Stimulated activated CD4-positive, alpha-beta T cell treated with anti-CD3 and anti-CD28 coated beads, Interleukin-2, amount 100 ng/mL, for 4 hours (primary cell): ENCODE results near the gene LRRC7.

ENCODE experiments used
- DNase-seq: peaks from one replicate; pipeline ENCODE4 v3.0.0-alpha.2; 2020; ENCODE audit warnings: low read depth

LRRC7 gene

DNA sequence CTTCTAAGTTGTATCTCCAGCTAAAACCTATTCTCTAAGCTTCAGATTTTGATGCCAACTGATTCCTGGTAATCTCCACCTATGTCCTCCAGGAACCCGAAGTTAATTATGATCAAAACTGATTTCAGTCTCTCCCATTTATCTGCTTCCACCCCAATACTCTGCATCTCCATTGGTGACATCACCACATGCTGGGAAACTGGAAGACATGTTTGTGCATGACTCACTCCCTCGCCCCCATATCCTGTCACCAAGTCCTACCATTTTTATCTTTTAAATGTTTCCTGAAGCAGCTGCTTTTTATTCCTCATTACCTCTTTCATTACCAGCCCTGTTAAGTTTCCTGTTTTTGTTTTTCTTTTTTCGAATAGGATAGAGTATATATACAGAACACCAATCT is 409.2 kb downstream of the LRRC7 start:
- no peak for DNase-seq

DNA sequence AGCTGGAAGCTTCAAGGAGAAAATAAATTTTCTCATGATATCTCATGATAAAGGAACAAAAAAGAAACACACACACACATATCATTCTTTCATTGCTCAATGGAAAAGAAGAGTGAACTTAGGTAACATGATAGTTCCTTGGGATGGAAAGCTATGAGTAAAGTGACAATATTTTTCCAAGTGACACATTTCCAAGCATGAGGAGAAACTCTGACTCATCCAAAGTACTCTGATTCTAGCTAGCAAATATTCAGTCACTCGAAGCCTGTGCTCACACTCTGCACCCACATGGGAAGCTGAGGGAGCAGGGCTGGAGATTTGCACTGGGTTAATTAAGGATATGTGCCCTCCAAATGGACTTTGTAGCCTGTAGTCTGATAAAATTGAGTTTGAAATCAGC is 415.3 kb downstream of the LRRC7 start:
- no peak for DNase-seq

GRCh38 chr1:69985376-69985775 is 417.7 kb downstream of the LRRC7 start:
- DNase-seq: no peak

- no peak for DNase-seq
Measured at GRCh38 chr1:69985901-69986439, 418.2 kb downstream of the LRRC7 start.

- DNase-seq: no peak
Measured at GRCh38 chr1:69987881-69988280, 420.2 kb downstream of the LRRC7 start.

- DNase-seq: no peak
Measured at GRCh38 chr1:69991644-69992043, 423.9 kb downstream of the LRRC7 start.

DNA sequence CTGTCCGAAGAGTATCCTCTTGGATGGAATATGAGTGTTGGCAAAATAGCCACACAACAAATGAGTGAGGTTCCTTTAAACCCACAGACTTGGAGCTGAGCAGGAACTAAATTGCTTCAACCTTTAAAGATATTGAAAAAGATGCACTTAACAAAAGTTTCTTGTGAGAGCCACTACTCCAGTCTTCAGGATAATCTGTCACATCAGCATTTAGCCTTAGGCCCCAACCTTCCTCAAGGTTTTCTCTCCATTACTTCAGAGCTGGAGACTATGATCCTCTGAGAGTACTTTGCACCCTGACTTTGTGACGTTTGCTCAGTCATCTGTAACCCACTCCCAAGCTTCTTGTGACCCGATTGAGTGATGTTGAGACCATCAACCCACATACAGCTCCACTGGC is 424.9 kb downstream of the LRRC7 start:
- DNase-seq: no peak

GRCh38 chr1:69993810-69994209 is 426.1 kb downstream of the LRRC7 start:
- DNase-seq: no peak

DNA sequence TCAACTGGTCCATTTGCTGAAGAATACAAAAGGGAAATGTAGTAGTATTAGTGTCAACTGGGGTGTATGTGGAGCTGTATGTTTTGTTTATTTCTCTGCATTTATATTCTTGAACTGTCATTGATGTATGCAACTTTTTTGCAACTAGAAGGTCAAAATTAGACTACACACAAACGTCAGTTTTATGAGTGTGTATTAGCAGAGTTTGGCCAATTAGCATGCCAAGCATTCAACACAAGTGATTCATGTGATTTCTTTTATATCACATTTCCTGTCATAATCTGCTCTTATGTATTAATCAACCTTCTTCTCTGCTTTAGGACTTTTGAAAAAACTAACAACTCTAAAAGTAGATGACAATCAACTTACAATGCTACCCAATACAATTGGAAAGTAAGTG is 426.5 kb downstream of the LRRC7 start:
- DNase-seq: no peak

GRCh38 chr1:69998847-69999246 is 431.1 kb downstream of the LRRC7 start:
- no peak for DNase-seq

DNA sequence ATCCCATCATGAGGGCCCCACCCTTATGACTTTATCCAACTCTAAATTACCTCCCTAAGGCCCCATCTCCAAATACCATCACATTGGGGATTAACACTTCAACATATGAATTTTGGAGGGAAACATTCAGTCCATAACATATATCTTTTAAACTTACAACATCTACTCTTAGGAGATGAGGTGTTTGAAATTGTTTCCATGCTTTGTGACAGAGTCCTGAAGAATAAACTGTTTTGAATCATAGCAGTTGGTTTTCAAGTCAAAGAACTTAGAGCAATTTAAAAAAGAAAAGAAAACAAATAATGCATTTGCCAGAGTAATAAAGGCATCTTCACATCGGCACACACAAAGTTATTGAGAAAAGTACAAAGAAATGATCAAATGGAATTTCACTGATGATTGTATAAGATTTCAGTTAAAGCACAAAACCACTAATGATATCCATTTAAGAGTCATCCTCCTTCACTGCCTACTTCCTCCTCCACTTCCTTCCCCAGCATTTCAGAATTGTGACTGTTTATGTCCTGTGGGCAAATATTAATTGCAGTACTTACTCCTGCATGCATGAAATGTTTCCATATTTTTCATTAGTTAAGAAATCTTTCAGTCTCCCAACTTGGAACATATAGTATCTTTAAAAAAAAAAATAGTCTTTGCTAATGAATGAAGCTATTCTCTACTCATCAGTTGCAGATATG is 435.6 kb downstream of the LRRC7 start:
- no peak for DNase-seq

DNA sequence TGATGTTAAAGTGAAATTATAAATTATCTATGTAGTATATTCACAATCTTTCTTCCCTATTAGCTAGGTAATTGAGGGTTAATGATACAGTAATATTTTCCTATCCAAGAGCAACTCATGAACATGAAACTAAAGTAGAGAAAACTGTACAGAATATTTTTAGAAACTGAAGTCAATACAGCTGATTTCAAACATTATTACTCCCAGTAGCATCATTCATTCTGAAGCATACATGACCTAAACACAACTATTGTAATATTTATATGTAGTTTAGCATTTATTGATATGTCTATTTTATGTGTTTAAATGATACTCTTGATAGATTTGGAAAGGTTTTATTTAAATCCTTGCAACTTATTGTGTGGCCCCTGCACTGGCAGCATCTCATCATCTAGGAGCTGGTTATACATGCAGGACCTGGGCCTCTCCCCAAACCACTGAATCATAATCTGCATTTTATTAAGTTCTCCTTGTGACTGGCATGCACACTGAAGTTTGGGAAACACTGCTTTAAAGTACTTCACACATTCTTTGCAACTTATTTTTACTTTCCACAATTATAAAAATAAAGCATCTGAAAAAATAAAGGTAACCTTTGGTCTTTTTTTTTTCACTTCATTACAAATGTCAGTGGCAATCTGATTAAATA is 437.8 kb downstream of the LRRC7 start:
- DNase-seq: no peak

GRCh38 chr1:70008660-70009059 is 440.9 kb downstream of the LRRC7 start:
- DNase-seq: no peak

GRCh38 chr1:70017770-70018169 is 450.0 kb downstream of the LRRC7 start:
- no peak for DNase-seq

- DNase-seq: no peak
Measured at GRCh38 chr1:70024272-70024671, 456.6 kb downstream of the LRRC7 start.

DNA sequence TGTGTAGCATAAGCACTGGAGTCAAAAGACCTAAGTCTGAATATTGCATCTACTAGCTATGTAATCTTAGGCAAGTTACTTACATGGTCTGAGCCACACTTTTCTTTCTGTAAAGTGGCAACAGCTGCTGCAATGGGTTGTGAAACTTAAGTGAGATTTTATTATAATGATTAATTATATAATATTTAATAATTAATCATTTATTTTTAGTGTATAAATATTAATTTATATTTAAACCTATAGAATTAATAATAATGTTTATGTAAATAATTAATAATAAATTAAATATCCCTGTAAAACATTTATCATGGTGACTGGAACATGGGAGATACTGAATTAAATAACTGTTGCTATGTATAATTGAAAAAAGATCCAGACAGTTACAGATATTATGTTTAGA is 457.3 kb downstream of the LRRC7 start:
- DNase-seq: no peak

GRCh38 chr1:70025846-70026245 is 458.1 kb downstream of the LRRC7 start:
- DNase-seq: no peak

DNA sequence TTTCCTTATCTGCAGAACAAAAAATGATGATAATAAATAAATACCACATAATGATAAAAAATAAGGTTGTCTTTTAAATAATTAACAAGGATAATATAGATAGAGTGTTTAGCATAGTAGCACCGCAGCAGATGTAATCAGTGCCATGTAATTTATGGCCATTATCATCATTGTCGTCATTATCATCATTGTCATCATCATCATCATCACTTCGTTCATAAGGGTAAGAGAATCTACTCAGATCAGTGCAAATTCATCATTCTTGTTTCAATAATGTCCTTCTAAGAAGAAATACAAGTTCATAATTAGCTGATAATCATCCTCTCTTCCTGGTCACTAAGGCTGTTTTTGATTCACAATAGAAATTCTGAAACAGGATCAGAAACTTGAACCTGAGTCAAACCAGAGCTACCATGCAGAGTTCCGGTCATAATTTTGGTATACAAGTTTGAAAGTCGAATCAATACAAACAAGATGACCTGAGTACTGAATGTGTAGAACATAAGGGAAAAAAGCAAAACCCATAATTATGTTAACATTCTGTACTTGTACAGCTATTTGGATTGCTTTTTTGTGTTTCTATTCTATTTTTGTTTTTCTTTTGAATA is 465.6 kb downstream of the LRRC7 start:
- no peak for DNase-seq

- no peak for DNase-seq
Measured at GRCh38 chr1:70033936-70034335, 466.2 kb downstream of the LRRC7 start.

DNA sequence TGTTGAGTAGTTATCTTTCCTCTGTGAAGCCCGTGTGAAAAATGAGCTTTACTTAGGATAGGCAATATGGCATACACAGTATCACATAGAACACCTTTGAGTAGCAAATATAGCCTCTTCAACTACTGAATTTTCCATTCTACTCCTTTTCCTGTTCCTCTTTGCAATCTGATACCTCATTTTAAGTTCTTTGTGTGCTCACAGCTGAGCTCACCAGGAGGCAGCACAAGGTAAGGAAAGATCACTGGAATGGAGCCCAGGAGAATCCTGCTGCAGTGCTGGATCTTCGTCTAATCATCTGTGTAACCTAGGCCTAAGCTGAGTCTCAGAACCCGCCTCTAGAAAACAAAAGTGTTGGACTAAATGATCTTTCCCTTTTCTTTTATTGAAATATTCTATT is 466.7 kb downstream of the LRRC7 start:
- no peak for DNase-seq

DNA sequence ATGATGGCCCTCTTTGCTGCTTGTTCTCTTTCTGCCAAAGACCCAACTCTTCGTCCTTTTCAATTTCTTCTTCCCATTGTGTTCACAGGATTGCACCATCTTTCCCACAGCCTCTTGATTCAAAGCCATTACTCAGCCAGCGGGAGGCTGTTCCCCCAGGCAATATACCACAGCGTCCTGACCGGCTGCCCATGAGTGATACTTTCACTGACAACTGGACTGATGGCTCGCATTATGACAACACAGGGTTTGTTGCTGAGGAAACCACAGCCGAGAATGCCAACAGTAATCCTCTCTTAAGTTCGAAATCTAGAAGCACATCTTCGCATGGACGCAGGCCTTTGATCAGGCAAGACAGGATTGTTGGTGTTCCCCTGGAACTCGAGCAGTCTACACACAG is 470.3 kb downstream of the LRRC7 start:
- no peak for DNase-seq

GRCh38 chr1:70039485-70039884 is 471.8 kb downstream of the LRRC7 start:
- no peak for DNase-seq

- DNase-seq: no peak
Measured at GRCh38 chr1:70041317-70042045, 473.8 kb downstream of the LRRC7 start.
